ENCODE measurements around the gene HOXA3.

The HOXA3 gene

DNA sequence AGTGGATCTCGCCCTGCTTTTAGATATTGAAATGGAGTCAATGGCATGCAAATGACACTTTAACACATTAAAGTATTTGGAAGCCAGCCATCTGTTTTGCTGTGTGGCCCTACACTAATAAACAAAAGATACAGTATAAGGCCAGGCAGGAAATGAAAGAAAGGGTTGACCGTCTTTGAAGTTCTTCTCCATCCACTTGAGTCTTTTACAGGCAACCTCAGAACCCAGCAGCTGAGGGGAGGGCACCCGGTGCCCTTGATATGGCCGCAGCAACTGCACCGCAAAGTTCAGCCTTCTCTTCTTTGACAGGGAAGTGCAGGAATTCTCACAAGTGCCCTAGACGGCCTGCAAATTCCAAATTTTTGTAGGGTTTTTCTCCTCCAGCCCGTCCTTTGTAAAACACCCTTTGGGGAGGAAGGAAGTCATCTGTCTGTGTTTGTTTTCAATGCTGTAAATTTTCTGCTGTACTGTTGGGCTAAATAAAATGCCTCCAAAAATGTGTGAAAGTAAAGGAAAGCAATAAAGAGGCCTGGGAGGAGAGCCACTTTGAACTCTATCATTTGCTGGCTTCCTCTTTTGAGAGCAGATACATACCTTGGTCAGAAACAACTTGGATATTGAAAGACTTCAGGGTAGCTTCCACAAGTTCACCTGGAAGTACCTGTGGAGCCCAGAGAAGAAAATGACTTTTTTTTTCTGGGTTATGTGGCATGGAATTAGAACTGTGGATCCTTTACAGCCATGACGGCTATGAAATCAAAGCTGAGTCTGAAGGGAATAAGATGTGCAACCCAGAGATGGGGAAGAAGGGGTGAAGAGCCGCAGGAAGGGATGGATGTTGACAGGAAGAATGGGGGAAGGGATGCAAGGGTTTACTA, 60.2 kb downstream of the HOXA3 start:
- no peak for DNase-seq (ENCODE audit: low read depth in 2 of 2)

DNA sequence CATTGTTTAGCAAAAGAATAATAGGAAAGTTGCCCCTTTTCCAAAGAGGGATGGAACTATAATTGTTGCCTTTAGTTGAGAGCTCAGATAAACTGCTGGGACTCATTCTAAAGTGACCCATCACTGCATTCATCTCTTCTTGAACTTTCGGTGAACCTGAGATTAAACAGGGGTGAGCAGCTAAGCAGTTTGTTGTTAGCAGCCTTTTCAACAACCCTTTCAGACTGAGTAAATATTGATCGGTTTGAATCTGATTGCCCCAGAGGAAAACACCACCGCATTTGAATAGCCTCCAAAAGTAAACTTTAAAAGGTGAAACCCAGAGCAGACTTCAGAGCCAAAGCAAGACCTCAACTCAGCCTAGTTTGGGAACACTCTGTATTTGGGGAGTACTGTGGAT, 61.3 kb downstream of the HOXA3 start:
- DNase-seq (ENCODE audit: low read depth in 2 of 2) = no peak

DNA sequence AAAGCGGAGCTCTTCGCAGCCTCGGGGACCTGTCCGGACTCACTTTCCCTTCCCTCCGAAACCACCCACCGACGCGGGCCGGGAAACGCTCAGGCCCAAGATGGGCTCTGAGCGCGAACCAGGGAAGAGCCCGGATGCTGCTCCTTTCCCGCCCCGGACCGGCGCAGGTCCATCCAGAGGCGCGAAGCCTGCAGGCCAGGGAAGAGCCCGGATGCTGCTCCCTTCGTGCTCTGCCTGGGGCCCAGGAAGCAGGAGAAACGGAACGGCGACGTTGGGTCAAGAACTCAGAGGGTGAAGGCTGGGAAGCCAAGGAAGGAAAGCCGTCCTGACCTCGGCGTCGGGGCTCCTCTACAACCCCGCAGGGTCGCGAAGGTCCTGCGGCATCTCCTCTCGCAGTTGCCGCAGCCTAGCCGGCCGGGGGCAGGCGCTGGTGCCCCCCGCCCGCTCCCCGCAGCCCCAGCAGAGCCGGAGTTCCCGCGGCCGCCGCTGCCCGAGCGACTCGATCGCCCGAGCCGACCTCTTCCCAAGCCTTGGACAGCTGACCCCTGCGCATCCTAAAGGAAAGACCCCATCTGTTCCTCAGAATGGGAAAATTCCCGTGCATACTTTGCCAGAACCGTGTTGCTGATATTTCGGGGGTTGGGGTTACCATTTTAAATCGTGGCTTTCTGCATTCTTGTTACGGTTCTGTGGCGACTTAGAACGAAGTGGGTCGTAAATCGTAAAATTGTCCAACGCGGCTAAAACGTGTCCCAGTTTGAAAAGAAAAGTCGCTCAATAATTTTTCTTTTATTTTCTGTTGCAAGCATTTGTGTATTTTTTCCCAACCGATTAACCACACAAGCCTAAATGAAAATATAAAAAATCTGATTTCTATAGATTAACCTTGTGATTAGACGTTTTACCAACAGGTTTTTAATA, 64.1 kb downstream of the HOXA3 start:
- DNase-seq (ENCODE audit: low read depth in 2 of 2) = no peak

DNA sequence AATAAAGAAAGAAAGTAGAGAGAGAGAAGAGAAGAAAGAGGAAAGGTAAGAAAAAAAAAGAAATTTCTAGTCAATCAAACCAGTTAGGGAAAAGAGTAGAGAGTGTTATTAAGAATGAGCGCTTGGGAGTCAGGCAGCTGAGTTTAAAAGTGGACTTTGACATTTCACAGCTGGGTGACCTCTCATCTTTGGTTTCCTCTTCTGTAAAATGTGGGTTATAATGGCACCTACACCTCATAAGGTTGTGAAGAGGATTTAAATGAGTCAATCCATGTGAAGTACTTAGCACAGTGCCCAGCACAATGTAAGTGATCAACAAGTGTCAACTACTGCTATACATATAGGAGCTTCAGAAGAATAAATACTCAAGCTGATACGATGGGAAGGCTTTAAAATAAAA, 68.7 kb downstream of the HOXA3 start:
- DNase-seq (ENCODE audit: low read depth in 2 of 2) = no peak

DNA sequence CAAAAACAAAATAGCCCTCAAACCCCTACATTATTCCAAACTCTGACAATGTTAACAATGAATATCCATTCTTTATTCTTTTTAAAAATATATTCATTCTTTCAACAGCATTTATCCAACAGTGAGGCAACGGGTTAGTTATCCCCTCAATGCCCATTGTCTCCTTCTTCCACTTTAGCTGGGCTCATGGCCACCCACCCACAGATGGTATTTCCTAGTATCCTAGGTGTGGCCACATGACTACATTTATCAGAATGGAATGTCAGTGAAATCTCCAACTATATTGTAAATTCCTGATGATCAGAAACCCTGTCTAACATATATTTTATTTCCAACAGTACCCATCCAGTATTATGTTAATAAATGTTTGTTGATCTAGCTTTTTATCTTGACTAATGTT, 70.2 kb downstream of the HOXA3 start:
- DNase-seq (ENCODE audit: low read depth in 2 of 2) = no peak

DNA sequence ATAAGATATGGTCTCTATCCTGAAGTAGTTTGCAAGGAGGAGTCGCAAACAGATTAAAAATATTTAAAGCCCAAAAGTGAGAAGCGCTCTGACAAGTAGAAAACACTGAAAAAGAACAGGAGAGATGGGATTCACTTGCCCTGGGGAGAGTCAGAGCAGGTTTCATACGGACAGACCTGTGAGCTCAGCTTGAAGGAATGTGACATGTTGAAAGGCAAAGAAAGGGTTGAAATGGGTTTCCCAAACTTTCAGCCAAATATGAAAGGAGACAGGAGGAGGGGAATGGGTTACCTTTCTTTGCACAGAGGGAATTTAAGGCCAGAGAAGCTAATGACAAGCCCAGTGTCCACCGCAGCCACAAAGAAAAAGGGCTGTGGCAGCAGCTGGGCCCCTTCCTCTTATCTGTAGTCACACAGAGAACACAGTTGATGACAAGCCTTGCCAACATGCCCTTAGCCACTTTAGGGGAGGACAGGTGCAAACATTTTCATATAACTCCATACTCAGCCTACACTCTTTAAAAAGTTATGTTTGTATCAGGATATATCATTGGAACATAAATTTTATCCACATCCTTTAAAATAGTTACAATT, 71.4 kb downstream of the HOXA3 start:
- no peak for DNase-seq (ENCODE audit: low read depth in 2 of 2)

DNA sequence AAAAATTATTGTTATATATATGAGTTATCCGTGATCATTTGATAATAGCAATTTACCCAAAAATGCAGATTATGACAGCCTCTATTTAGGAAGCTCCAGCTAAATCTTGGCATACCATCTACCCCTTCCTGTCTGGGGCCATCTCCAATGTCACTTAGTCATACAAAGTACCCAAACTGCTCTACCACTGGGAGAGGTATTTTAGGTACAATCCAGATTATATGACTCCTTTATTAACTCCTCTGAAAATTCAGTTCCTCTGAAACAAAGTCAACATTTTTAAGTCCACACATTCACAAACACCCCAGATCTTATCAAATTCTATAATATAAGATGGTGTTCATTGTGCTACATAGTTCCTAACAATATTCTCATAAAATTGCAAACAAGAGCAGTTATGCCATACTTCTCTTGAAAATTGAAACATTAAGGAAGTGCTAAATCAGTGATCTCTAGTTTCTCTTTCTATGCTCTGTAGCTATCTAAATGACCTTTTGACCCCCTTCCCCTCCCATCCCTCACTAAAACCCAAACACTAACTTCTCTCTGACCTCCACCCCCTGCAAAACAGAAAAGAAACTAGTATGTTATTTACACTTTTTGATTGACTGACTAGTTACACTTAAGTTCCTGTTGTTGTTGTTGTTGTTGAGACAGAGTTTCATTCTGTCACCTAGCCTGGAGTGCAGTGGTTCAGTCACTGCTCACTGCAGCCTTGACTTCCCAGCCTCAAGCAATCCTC, 73.0 kb downstream of the HOXA3 start:
- DNase-seq (ENCODE audit: low read depth in 2 of 2) = no peak

DNA sequence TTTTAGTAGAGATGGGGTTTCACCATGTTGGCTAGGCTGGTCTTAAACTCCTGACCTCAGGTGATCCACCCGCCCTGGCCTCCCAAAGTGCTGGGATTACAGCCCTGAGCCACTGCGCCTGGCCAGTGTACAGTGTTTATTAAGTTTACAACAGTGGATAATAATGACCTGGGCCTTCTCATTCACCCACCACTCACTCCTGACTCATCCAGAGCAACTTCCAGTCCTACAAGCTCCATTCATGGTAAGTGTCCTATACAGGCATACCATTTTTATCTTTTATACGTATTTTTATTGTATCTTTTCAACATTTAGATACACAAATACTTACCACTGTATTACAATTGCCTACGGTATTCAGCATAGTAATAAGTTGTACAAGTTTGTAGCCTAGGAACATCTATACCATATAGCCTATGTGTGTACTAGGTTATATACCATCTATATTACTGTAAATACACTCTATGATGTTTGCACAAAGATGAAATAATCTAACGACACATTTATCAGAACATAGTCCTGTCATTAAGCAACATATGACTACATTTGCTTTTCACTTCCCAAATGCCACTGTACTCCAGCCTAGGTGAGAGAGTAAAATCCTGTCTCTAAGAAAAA, 73.7 kb downstream of the HOXA3 start:
- no peak for DNase-seq (ENCODE audit: low read depth in 2 of 2)

DNA sequence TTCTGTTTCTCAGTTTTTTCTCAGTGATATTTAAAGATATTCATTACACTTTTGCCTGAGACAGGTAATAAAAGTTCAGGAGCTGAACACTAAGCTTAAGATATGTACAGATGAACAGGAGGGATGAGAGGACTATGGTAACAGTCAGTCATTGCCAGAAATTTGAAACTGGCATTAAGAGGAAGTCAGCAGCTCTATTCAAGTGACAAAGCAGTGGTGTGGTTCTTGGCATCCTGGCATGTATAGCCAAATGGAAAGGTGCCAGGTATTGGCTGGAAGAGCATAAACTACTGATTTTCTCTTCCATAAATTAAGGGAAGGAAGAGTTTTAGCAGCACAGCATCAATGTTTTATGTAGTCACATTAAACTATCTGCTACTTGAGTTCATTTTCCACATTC, 79.3 kb downstream of the HOXA3 start:
- DNase-seq (ENCODE audit: low read depth in 2 of 2) = no peak

DNA sequence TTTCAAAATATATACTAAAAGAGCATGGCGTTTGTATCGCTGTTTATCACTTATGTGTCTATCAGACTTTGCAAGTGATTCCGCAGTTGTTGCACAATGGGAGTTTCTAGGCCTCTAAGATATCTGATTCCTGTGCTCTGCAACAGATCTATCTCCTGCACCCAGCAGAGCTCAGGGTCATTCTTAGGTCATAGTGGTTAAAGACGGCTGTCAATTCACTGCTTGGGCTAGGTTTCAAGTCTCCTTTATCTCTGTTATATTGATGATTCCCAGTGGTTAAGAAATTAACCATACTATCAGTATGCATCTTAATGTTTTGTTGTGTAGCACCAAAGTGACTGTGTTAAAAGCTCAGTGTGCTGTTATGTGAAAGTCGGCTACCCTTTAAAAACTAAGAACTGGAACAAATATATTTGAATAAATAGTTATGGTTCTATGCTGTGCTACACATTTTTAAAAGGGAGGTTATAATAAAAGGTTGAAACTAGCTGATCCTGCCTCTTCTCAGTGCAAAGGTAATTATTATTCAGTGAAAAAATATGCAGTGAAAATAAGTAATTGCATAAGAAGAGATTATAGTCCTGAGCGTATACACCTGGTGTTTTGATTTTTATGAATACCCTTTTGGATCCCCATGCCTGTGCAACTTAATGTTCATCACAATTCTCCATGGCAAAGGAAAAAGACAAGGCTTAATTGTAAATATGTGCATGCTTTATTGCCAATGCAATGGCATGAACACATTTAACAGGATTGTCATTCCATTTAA, 80.6 kb downstream of the HOXA3 start:
- DNase-seq (ENCODE audit: low read depth in 2 of 2) = no peak

DNA sequence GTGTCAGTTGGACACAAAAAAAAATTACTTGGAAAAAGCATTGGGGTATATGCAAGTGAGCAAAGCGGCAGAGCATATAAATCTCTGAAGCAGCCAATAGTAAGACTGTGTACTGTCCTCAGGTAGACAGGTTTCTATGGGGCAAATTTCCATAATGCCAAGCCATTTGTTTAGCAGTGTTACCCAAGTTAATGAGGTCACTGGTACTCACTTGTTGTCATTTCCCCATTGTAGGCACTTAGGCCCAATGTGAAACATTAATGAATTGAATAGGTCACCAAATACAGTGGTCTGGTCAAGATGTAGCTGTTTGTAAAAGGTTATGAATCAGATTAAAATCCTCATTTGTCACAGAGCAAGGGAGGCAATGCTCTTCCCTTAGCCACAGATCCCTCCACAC, 84.1 kb downstream of the HOXA3 start:
- no peak for DNase-seq (ENCODE audit: low read depth in 2 of 2)

DNA sequence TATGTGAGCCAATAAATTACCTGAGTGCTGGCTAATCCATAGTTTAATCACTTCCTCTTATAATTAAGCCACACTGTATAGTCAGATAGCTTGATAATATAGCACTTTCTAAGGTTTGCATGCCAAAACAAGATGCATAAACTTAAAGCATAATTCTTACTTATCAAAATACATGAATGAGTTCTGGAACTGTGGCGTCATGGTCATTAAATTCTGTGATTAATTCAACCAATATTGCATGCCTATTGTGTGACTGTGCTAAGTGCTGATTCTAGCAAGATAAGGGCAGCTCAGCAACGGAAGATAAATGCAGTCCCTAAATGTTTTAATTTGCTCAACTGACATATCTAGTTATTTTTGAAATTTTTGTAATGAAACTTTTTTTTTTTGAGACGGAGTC, 86.2 kb downstream of the HOXA3 start:
- no peak for DNase-seq (ENCODE audit: low read depth in 2 of 2)

DNA sequence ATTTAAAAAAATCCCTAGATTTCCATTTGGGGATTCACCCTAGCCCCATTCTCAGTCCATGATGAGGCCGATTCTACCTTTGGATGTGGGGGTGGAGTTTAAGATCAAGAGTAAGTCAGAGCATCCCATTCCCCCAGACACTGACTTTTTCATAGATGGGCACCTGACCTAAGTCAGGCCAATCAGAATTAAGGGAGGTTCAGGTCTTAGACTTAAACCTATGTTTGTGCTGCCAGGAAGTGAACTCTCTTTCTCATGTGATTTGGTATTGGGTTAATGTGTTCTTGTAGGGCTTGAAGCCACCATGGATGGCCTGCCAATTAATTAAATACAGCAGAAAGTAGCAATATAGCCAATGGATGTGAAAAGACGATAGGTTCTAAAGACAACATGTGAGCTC, 86.7 kb downstream of the HOXA3 start:
- no peak for DNase-seq (ENCODE audit: low read depth in 2 of 2)

DNA sequence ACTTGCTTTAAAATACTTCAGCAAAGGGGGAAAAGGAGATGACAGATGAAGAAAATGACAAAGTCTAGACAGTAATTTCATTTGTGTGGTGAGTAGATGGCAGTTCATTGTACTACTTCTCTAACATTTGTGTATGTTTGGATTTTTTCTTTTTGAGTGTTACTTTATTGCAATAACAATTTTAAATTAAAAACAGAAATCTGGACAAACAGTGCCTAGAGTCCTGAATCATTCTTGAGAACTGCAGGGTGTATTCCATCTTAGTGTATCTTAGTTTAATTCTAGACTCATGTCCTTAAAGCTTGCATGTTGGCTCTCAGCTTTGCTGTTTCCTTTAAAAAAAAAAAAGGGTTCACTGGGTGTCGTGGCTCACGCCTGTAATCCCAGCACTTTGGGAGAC, 87.7 kb downstream of the HOXA3 start:
- DNase-seq (ENCODE audit: low read depth in 2 of 2) = no peak

DNA sequence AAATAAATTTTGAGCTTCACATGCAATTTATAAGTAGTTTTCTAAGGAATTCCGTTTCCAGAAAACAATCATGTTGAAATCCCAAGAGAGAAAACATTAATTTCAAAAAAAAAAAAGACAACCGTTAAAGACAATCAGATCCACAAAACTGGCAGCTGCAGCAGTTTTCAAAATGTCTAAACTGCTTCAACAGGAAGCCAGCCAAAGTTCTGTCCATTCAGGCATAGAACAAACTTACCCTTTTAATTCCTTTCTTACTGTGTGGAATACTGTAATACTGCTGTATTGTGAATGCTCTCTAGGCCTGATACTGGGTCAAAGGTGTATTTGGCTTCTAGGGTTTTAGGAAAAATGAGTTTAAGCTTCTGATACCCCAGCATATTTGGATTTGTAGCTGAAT, 88.2 kb downstream of the HOXA3 start:
- no peak for DNase-seq (ENCODE audit: low read depth in 2 of 2)

DNA sequence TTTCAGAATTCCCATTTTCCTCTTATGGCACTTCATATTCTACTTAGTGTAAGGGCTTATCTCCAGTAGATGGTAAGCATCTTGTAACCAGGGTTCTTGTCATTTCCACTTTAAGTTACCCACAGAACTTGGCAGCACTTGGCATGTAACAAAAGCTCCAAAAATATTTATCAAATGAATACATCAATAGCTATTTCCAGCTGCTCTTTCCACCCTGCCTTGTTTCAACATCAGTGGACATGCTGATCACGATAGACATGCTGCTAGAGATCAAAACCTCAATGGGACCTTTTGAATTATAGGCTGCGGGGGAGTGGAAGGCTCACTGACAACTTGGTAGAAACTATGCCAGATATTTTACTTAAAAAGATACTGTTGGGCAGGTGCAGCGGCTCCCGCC, 89.4 kb downstream of the HOXA3 start:
- no peak for DNase-seq (ENCODE audit: low read depth in 2 of 2)
